ENCODE data around the gene SEC14L2. TPM values are rescaled to one million over a fixed set of nuclear protein-coding genes. Genes with fewer than 3 reads are reported as not detected.

SEC14L2 gene
- total and polyA plus RNA-seq, 2 donors (not counting 3 experiments of a cell fraction or from before 2014, with no cell fraction given): 22.5 to 28.8 TPM

DNA sequence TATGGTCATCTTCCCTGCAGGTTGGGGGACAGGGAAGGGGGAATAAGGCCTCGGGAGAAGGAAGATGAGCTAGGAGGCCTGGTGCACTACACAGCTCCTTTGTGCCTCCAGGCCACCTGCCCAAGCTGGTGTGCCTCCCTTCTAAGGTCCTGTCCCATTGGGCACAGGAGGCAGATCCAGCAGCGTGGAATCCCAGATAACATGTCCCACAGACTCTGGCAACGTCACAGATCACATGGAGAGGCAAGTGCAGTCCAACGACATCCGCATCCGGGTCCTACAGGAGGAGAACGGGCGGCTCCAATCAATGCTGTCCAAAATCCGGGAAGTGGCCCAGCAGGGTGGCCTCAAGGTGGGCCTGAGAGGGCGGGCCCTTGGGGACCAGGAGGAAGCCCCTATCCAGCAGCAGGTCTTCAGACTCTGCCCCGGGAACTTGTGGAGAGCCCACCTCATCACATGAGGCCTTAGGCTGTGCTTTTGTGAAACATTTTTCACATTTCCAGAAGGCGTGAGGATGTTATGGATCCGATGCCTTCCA, 21.4 kb upstream of the SEC14L2 start:
- ChIA-PET CTCF (interaction anchor here (0.9 to 1.4 kb wide), 5 partner anchors 9 to 51 kb away, joined by 3 to 5 read pairs (median 3); no protein-coding TSS in a partner anchor), POLR2A (no interaction called here)
- no peak for TF ChIP-seq FOS (IDR thresholded peaks at IDR 0.05; ENCODE audit: borderline replicate concordance, insufficient read depth, low read length)
- no peak for TF ChIP-seq POLR2AphosphoS5 (IDR thresholded peaks at IDR 0.05; ENCODE audit: insufficient read depth, low read depth, low read length)
- TF ChIP-seq JUN (IDR thresholded peaks at IDR 0.05; ENCODE audit: borderline replicate concordance, insufficient read depth, insufficient read length, low read depth): no peak
- TF ChIP-seq, protein P1, sequence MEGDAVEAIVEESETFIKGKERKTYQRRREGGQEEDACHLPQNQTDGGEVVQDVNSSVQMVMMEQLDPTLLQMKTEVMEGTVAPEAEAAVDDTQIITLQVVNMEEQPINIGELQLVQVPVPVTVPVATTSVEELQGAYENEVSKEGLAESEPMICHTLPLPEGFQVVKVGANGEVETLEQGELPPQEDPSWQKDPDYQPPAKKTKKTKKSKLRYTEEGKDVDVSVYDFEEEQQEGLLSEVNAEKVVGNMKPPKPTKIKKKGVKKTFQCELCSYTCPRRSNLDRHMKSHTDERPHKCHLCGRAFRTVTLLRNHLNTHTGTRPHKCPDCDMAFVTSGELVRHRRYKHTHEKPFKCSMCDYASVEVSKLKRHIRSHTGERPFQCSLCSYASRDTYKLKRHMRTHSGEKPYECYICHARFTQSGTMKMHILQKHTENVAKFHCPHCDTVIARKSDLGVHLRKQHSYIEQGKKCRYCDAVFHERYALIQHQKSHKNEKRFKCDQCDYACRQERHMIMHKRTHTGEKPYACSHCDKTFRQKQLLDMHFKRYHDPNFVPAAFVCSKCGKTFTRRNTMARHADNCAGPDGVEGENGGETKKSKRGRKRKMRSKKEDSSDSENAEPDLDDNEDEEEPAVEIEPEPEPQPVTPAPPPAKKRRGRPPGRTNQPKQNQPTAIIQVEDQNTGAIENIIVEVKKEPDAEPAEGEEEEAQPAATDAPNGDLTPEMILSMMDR (IDR thresholded peaks at IDR 0.05; ENCODE audit: extremely low read depth in 1 of 2, insufficient read depth in 1 of 2, low read depth in 1 of 2, low read length in 2 of 2): no peak
- TF ChIP-seq, protein P2, sequence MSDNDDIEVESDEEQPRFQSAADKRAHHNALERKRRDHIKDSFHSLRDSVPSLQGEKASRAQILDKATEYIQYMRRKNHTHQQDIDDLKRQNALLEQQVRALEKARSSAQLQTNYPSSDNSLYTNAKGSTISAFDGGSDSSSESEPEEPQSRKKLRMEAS (IDR thresholded peaks at IDR 0.05; ENCODE audit: insufficient read depth, insufficient read length): no peak
- no peak for TF ChIP-seq EZH2 (IDR thresholded peaks at IDR 0.05; ENCODE audit: borderline replicate concordance, low read depth, low read length, severe bottlenecking)
- TF ChIP-seq GATA2 (IDR thresholded peaks at IDR 0.05; ENCODE audit: insufficient read depth, insufficient read length, low read depth, low read length): no peak
- TF ChIP-seq POLR2A (IDR thresholded peaks at IDR 0.05; ENCODE audit: low read depth, low read length): no peak
- TF ChIP-seq MYC (IDR thresholded peaks at IDR 0.05; ENCODE audit: low read depth, low read length): no peak
- intact Hi-C loops (cut with micrococcal nuclease) (no loop called here), dilution Hi-C loops (cut with MboI; ENCODE audit: extremely low pct_ligation_motif_present, low sequenced_read_pairs) (no loop called here)
- no peaks in the 10 kb centered on the region for H3K27me3 ChIP-seq (ENCODE audit: control insufficient read depth in 2 of 2, insufficient read depth in 2 of 2, low read length in 2 of 2)
- no peaks in the 10 kb centered on the region for H3K4me1 ChIP-seq (ENCODE audit: control insufficient read depth, extremely low read depth, insufficient read depth, low read length)
- FAIRE-seq (no peak), DNase-seq (ENCODE audit: low read depth, low spot score) (no peak)
- no peaks in the 10 kb centered on the region for H3K9me1 ChIP-seq (replicated peaks; ENCODE audit: control insufficient read depth, extremely low read depth, insufficient read depth, low read length)
- no peaks in the 10 kb centered on the region for H3K9me3 ChIP-seq (replicated peaks; ENCODE audit: control insufficient read depth, insufficient read depth, low read length)
- H3K4me2 ChIP-seq (ENCODE audit: insufficient read depth, low read length): no peak overlapping the region
- no peak overlapping the region for H3K4me3 ChIP-seq (replicated peaks in 1 of 3; ENCODE audit: insufficient read depth in 1 of 3, low read depth in 1 of 3, low read length in 3 of 3)
- no TSS peak for BruUV-seq (replicated peaks)
- no peaks in the 10 kb centered on the region for H4K20me1 ChIP-seq (replicated peaks; ENCODE audit: control insufficient read depth, extremely low read depth, insufficient read depth, low read length)
- H3K9ac ChIP-seq (replicated peaks; ENCODE audit: extremely low read depth, insufficient read depth, low read length): no peak overlapping the region
- no peak overlapping the region for H3K27ac ChIP-seq (ENCODE audit: insufficient read depth, low read depth, low read length)
- no peak overlapping the region for H2AFZ ChIP-seq (ENCODE audit: low read depth, low read length)
- peaks cover 0 to 18% of the 10 kb centered on the region in 2 experiments for H3K36me3 ChIP-seq (ENCODE audit: control insufficient read depth in 2 of 2, extremely low read depth in 1 of 2, insufficient read depth in 2 of 2, low read length in 2 of 2)
- no peaks in the 10 kb centered on the region for H3K79me2 ChIP-seq (ENCODE audit: control insufficient read depth, insufficient read depth, low read length)

Data from endothelial cell of umbilical vein (primary cell).